ENCODE measurements around the gene ASIC2. TPM values are rescaled to one million over a fixed set of nuclear protein-coding genes. Genes with fewer than 3 reads are reported as not detected.

ASIC2 gene
- total and polyA plus RNA-seq, 12 donors: 0.29 to 1.5 (median 0.69) TPM

GRCh38 chr17:33054412-33054811 lies 238.7 kb downstream of the ASIC2 start:
- intact Hi-C loops (cut with DNase I): no loop called here
- Histone ChIP-seq H3K27me3 (peaks cover 3% of the 10 kb centered on the region), H3K27ac (no peak overlapping the region), H3K4me1 (replicated peaks in 1 of 2) (no peaks in the 10 kb centered on the region), H3K36me3 (replicated peaks in 1 of 2) (no peaks in the 10 kb centered on the region), H3K9me3 (replicated peaks in 1 of 3) (no peaks in the 10 kb centered on the region), H3K4me3 (no peak overlapping the region)
- TF ChIP-seq CTCF (IDR thresholded peaks at IDR 0.05) (no peak), POLR2A (IDR thresholded peaks at IDR 0.05) (no peak)
- DNase-seq: no peak
- 68 to 79% (median 74%) methylated on average over 5 of the region's 5 CpGs for WGBS, 4 donors

GRCh38 chr17:33053676-33054075 lies 239.4 kb downstream of the ASIC2 start:
- Histone ChIP-seq H3K36me3 (replicated peaks in 1 of 2) (no peaks in the 10 kb centered on the region), H3K4me3 (no peak overlapping the region), H3K9me3 (replicated peaks in 1 of 3) (no peaks in the 10 kb centered on the region), H3K27me3 (peaks cover 3% of the 10 kb centered on the region), H3K27ac (no peak overlapping the region), H3K4me1 (replicated peaks in 1 of 2) (no peaks in the 10 kb centered on the region)
- intact Hi-C loops (cut with DNase I): no loop called here
- no peak for DNase-seq
- TF ChIP-seq POLR2A (IDR thresholded peaks at IDR 0.05) (no peak), CTCF (IDR thresholded peaks at IDR 0.05) (no peak)
- 77 to 90% (median 79%) methylated on average over 2 of the region's 2 CpGs for whole genome bisulfite sequencing, 4 donors

- TF ChIP-seq CTCF (IDR thresholded peaks at IDR 0.05) (no peak), POLR2A (IDR thresholded peaks at IDR 0.05) (no peak)
- no peaks in the 10 kb centered on the region for H3K9me3 ChIP-seq (replicated peaks in 1 of 3)
- no peaks in the 10 kb centered on the region for H3K36me3 ChIP-seq (replicated peaks in 1 of 2)
- intact Hi-C loops (cut with DNase I): no loop called here
- no peaks in the 10 kb centered on the region for H3K4me1 ChIP-seq (replicated peaks in 1 of 2)
- DNase-seq: no peak
- no peak overlapping the region for H3K4me3 ChIP-seq
- H3K27ac ChIP-seq: no peak overlapping the region
- WGBS, 4 donors: 80 to 88% (median 85%) methylated on average over 4 of the region's 4 CpGs
- H3K27me3 ChIP-seq: peaks cover 3% of the 10 kb centered on the region
Measured at GRCh38 chr17:33052856-33053255, 240.2 kb downstream of the ASIC2 start.

GRCh38 chr17:33050611-33051140 lies 242.4 kb downstream of the ASIC2 start:
- Histone ChIP-seq H3K4me1 (replicated peaks in 1 of 2) (no peaks in the 10 kb centered on the region), H3K36me3 (replicated peaks in 1 of 2) (no peaks in the 10 kb centered on the region), H3K27ac (no peak overlapping the region), H3K4me3 (no peak overlapping the region), H3K9me3 (replicated peaks in 1 of 3) (no peaks in the 10 kb centered on the region), H3K27me3 (peaks cover 3% of the 10 kb centered on the region)
- no peak for TF ChIP-seq CTCF (IDR thresholded peaks at IDR 0.05)
- no peak for TF ChIP-seq POLR2A (IDR thresholded peaks at IDR 0.05)
- intact Hi-C loops (cut with DNase I): no loop called here
- no peak for DNase-seq
- WGBS, 4 donors: 33 to 50% (median 41%) methylated on average over 1 of the region's 1 CpG
